Skeletal muscle satellite cell (primary cell): Measurements from ENCODE around the gene CLCN3.
"Not testable (repeated sequence)": the region's sequence is repeated elsewhere in the genome, so short reads cannot be mapped to it uniquely, and the experiment has no call there.

Experiments used
- H3K27me3 ChIP-seq: 2 replicates; pipeline ENCODE4 v1.7.0; 2013; ENCODE audit warnings: low read length; ENCODE audit not compliant: control insufficient read depth, insufficient read depth
- H3K36me3 ChIP-seq: 2 replicates; pipeline ENCODE4 v1.7.0; 2013; ENCODE audit warnings: mild to moderate bottlenecking, control low read depth, low read length; ENCODE audit not compliant: insufficient read depth
- H3K4me1 ChIP-seq: 2 replicates; pipeline ENCODE4 v1.7.0; 2013; ENCODE audit warnings: low read length; ENCODE audit not compliant: control insufficient read depth, insufficient read depth
- H3K4me2 ChIP-seq: 2 replicates; pipeline ENCODE4 v1.7.0; 2013; ENCODE audit warnings: mild to moderate bottlenecking, low read length
- H3K4me3 ChIP-seq: 2 replicates; pipeline ENCODE4 v1.7.0; 2013; ENCODE audit warnings: low read length
- H3K9ac ChIP-seq: 2 replicates; pipeline ENCODE4 v1.7.0; 2013; ENCODE audit warnings: mild to moderate bottlenecking, low read depth, low read length, moderate library complexity
- H3K9me3 ChIP-seq: replicated peaks from 2 replicates; pipeline ENCODE4 v1.7.0; 2013; ENCODE audit warnings: mild to moderate bottlenecking, control low read depth, low read length

The CLCN3 gene

DNA sequence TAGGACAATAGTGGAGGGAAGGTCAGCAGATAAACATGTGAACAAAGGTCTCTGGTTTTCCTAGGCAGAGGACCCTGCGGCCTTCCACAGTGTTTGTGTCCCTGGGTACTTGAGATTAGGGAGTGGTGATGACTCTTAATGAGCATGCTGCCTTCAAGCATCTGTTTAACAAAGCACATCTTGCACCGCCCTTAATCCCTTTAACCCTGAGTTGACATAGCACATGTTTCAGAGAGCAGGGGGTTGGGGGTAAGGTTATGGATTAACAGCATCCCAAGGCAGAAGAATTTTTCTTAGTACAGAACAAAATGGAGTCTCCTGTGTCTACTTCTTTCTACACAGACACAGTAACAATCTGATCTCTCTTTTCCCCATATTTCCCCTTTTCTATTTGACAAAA, 58.1 kb downstream of the CLCN3 start:
- H3K4me1 ChIP-seq, H3K9ac ChIP-seq: not testable (repeated sequence)

GRCh38 chr4:169678951-169679591, 58.7 kb downstream of the CLCN3 start:
- H3K4me2 ChIP-seq, H3K9ac ChIP-seq, H3K36me3 ChIP-seq, H3K4me3 ChIP-seq, H3K9me3 ChIP-seq, H3K4me1 ChIP-seq, H3K27me3 ChIP-seq: not testable (repeated sequence)

More for the DNA sequence above, 58.1 kb downstream of the CLCN3 start:
- not testable (repeated sequence) for H3K27me3 ChIP-seq, H3K4me2 ChIP-seq, H3K36me3 ChIP-seq, H3K4me3 ChIP-seq, H3K9me3 ChIP-seq

- Histone ChIP-seq H3K36me3 (peaks cover 10% of the 10 kb centered on the region), H3K4me1 (no peaks in the 10 kb centered on the region), H3K9me3 (no peaks in the 10 kb centered on the region), H3K9ac (no peak overlapping the region), H3K4me3 (no peak overlapping the region), H3K4me2 (no peak overlapping the region), H3K27me3 (no peaks in the 10 kb centered on the region)
Observed at GRCh38 chr4:169682372-169683047, 62.1 kb downstream of the CLCN3 start.

GRCh38 chr4:169689681-169690080, 69.3 kb downstream of the CLCN3 start:
- Histone ChIP-seq H3K9ac (no peak overlapping the region), H3K9me3 (no peaks in the 10 kb centered on the region), H3K36me3 (peaks cover 20% of the 10 kb centered on the region), H3K4me2 (no peak overlapping the region), H3K27me3 (no peaks in the 10 kb centered on the region), H3K4me3 (no peak overlapping the region), H3K4me1 (no peaks in the 10 kb centered on the region)

- H3K4me1 ChIP-seq = no peaks in the 10 kb centered on the region
- H3K27me3 ChIP-seq = no peaks in the 10 kb centered on the region
- H3K9me3 ChIP-seq = no peaks in the 10 kb centered on the region
- no peak overlapping the region for H3K4me3 ChIP-seq
- peaks cover 17% of the 10 kb centered on the region for H3K36me3 ChIP-seq
- no peak overlapping the region for H3K9ac ChIP-seq
- H3K4me2 ChIP-seq = no peak overlapping the region
Observed at GRCh38 chr4:169690787-169691186, 70.4 kb downstream of the CLCN3 start.

- Histone ChIP-seq H3K36me3 (peaks cover 24% of the 10 kb centered on the region), H3K4me3 (no peak overlapping the region), H3K4me1 (no peaks in the 10 kb centered on the region), H3K27me3 (no peaks in the 10 kb centered on the region), H3K4me2 (no peak overlapping the region), H3K9me3 (no peaks in the 10 kb centered on the region), H3K9ac (no peak overlapping the region)
Observed at GRCh38 chr4:169698331-169698730, 78.0 kb downstream of the CLCN3 start.

DNA sequence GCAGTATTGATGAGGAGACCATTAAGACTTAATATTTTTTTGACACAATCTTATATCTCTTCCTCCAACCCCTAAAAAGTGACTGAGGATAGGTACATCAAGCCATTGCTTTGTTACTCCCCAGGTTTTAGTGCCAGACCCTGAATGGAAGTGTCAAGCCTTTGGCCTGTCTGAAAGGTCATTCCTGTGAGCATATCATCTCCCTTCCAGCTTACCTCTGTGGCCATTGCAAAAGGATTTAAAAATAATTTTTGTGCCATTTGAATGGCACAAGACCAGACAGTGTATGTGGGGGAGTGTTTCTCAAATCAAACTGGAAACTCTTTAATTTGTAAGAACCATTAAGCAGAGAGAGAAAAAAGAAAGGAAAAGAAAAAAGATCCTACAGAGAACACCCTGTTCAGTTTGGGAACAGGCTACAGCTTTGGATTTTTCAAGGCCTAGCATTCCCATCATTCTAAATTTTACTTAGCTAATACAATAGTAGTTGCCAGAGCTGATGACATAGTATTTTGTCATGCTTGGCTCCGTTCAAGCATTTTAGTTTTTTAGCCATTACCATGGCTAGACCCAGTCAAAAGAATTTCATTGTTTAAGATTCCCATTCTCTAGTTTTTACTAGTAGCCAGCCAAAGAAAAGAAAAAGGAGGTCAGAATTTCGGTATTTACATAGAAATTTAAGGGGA, 87.7 kb downstream of the CLCN3 start:
- no peak overlapping the region for H3K4me3 ChIP-seq
- no peaks in the 10 kb centered on the region for H3K9me3 ChIP-seq
- peaks cover 7% of the 10 kb centered on the region for H3K4me1 ChIP-seq
- no peak overlapping the region for H3K9ac ChIP-seq
- H3K4me2 ChIP-seq = no peak overlapping the region
- no peaks in the 10 kb centered on the region for H3K27me3 ChIP-seq
- H3K36me3 ChIP-seq = peaks cover 14% of the 10 kb centered on the region

GRCh38 chr4:169715826-169716225, 95.4 kb downstream of the CLCN3 start:
- Histone ChIP-seq H3K27me3 (no peaks in the 10 kb centered on the region), H3K9me3 (no peaks in the 10 kb centered on the region), H3K9ac (no peak overlapping the region), H3K4me2 (no peak overlapping the region), H3K4me3 (no peak overlapping the region), H3K4me1 (peaks cover 4% of the 10 kb centered on the region), H3K36me3 (peaks cover 17% of the 10 kb centered on the region)

GRCh38 chr4:169716677-169717076, 96.3 kb downstream of the CLCN3 start:
- no peaks in the 10 kb centered on the region for H3K9me3 ChIP-seq
- H3K9ac ChIP-seq = no peak overlapping the region
- peaks cover 17% of the 10 kb centered on the region for H3K36me3 ChIP-seq
- H3K4me1 ChIP-seq = peaks cover 4% of the 10 kb centered on the region
- no peak overlapping the region for H3K4me2 ChIP-seq
- H3K27me3 ChIP-seq = no peaks in the 10 kb centered on the region
- no peak overlapping the region for H3K4me3 ChIP-seq

GRCh38 chr4:169720529-169720928, 100.2 kb downstream of the CLCN3 start:
- Histone ChIP-seq H3K4me3 (no peak overlapping the region), H3K4me2 (no peak overlapping the region), H3K36me3 (peaks cover 11% of the 10 kb centered on the region), H3K27me3 (no peaks in the 10 kb centered on the region), H3K4me1 (peaks cover 12% of the 10 kb centered on the region), H3K9me3 (no peaks in the 10 kb centered on the region), H3K9ac (no peak overlapping the region)

DNA sequence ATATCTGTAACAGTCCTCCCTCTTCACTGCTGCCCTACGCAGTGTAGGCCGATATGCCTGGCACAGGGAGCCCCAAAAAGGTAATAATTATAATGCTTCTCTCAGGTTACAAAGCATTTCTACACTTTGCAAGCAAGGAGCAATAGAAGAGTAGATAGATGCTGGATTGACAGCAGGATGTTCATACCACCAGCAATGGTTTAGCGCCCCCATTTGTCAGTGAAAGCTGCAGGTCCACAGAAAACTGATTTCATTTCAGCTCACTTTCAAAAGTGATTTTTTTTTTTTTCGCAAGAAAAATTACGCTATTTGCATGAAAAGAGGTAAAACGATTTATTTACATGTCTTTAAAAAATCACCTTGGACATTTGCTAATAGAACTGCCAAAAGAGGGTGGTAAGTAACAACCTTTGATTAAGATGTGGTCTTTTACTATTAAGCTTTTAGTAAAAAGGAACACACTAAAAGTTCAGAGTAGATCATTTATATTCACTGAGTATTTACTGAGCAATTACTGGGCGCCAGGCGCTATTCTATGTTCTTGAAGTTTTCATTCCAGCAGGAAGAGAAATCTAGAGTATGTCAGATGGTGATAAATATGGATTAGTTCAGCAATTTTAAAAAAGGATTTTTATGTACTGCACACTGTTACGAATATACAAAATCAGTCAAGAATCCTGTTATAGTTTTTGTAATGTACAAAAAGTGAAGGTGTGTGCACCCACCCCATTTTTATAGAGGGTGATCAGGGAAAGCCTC, 103.0 kb downstream of the CLCN3 start:
- H3K27me3 ChIP-seq = no peaks in the 10 kb centered on the region
- no peak overlapping the region for H3K9ac ChIP-seq
- H3K4me2 ChIP-seq = no peak overlapping the region
- peaks cover 8% of the 10 kb centered on the region for H3K4me1 ChIP-seq
- H3K36me3 ChIP-seq = peaks cover 11% of the 10 kb centered on the region
- H3K4me3 ChIP-seq = no peak overlapping the region
- no peaks in the 10 kb centered on the region for H3K9me3 ChIP-seq
